ENCODE data around the gene CCNDBP1. TPM values are rescaled to one million over a fixed set of nuclear protein-coding genes. Genes with fewer than 3 reads are reported as not detected.

The CCNDBP1 gene
- polyA plus RNA-seq, 2 of the 4 experiments (the other 2 are of a cell fraction) = 24.3 to 44.8 TPM

DNA sequence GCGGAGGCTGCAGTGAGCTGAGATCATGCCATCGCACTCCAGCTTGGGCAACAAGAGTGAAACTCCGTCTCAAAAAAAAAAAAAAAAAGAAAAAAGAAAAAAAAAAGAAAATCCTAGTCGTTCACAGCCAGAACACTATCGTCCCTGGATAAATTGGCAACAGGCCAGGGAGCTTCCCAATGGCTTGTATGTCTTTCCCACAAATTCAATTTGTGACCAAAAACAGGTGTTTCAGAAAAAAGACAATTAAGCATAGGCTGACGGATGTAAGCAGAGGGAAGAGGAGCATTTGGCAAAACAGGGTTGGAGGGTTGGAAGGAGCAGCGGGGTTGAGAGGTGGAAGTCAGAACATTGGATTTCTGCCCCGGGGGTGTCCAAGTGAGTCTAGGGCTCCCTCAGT lies 27.1 kb downstream of the CCNDBP1 start:
- ChIA-PET POLR2A (no interaction called here), CTCF (interaction anchor here (0.7 to 5.2 kb wide), 4 partner anchors 8 to 435 kb away, joined by 3 to 31 read pairs (median 10); no protein-coding TSS in a partner anchor)
- H3K4me1 ChIP-seq = no peaks in the 10 kb centered on the region
- no peak for ATAC-seq
- TF ChIP-seq, protein P1, sequence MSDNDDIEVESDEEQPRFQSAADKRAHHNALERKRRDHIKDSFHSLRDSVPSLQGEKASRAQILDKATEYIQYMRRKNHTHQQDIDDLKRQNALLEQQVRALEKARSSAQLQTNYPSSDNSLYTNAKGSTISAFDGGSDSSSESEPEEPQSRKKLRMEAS (IDR thresholded peaks at IDR 0.05) = no peak
- TF ChIP-seq ZC3H11A (IDR thresholded peaks at IDR 0.05) (no peak), HEYL (CRISPR knock-in tag; IDR thresholded peaks at IDR 0.05) (no peak), JUN (IDR thresholded peaks at IDR 0.05) (no peak), SREBF2 (IDR thresholded peaks at IDR 0.05) (no peak), GATA3 (IDR thresholded peaks at IDR 0.05; ENCODE audit: borderline replicate concordance) (no peak), POLR2A (IDR thresholded peaks at IDR 0.05; ENCODE audit: low read length) (no peak), HOXB13 (CRISPR knock-in tag; IDR thresholded peaks at IDR 0.05; ENCODE audit: low read depth) (no peak), MAFK (IDR thresholded peaks at IDR 0.05; ENCODE audit: partially characterized antibody) (no peak), EHMT2 (IDR thresholded peaks at IDR 0.05; ENCODE audit: low read depth) (no peak), NPAS2 (CRISPR knock-in tag; IDR thresholded peaks at IDR 0.05; ENCODE audit: borderline replicate concordance) (no peak), EP300 (IDR thresholded peaks at IDR 0.05) (no peak)
- TF ChIP-seq, protein P2, sequence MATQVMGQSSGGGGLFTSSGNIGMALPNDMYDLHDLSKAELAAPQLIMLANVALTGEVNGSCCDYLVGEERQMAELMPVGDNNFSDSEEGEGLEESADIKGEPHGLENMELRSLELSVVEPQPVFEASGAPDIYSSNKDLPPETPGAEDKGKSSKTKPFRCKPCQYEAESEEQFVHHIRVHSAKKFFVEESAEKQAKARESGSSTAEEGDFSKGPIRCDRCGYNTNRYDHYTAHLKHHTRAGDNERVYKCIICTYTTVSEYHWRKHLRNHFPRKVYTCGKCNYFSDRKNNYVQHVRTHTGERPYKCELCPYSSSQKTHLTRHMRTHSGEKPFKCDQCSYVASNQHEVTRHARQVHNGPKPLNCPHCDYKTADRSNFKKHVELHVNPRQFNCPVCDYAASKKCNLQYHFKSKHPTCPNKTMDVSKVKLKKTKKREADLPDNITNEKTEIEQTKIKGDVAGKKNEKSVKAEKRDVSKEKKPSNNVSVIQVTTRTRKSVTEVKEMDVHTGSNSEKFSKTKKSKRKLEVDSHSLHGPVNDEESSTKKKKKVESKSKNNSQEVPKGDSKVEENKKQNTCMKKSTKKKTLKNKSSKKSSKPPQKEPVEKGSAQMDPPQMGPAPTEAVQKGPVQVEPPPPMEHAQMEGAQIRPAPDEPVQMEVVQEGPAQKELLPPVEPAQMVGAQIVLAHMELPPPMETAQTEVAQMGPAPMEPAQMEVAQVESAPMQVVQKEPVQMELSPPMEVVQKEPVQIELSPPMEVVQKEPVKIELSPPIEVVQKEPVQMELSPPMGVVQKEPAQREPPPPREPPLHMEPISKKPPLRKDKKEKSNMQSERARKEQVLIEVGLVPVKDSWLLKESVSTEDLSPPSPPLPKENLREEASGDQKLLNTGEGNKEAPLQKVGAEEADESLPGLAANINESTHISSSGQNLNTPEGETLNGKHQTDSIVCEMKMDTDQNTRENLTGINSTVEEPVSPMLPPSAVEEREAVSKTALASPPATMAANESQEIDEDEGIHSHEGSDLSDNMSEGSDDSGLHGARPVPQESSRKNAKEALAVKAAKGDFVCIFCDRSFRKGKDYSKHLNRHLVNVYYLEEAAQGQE (IDR thresholded peaks at IDR 0.05) = no peak
- H3K9me3 ChIP-seq = no peaks in the 10 kb centered on the region
- DNase-seq (ENCODE audit: low read depth in 1 of 2, low spot score in 1 of 2) = no peak
- no peak overlapping the region for H3K27ac ChIP-seq
- H3K4me3 ChIP-seq = no peak overlapping the region
- H3K4me2 ChIP-seq = no peak overlapping the region
- WGBS (ENCODE audit: missing lambda C conversion rate) = 72% methylated on average over 8 of the region's 8 CpGs
- no peak for FAIRE-seq

DNA sequence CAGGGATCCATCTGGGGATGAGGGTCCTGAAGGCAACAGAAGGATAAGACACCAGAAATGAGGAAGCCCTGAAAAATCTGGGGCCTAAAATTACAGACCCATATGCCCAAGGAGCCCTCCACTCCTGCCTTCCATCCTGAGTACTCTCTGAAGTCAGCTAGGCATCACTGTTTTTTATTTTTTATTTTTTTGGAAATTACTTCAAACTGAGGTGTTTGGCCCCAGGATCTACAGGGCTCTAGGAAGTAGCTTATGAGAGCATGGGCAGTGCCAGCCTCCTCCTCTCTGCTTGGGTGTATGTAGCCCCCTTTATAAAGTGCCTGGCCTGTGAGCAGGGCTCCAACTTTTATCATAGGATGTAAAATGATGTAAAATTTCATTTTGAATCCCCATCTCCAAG lies 27.7 kb downstream of the CCNDBP1 start:
- POLR2A ChIA-PET = no interaction called here
- TF ChIP-seq MAZ (IDR thresholded peaks at IDR 0.05; ENCODE audit: borderline replicate concordance, low read depth, low read length) (no peak), NFE2L2 (conservative IDR thresholded peaks at IDR 0.05; ENCODE audit: low read length) (no peak)
- TF ChIP-seq, protein P3, sequence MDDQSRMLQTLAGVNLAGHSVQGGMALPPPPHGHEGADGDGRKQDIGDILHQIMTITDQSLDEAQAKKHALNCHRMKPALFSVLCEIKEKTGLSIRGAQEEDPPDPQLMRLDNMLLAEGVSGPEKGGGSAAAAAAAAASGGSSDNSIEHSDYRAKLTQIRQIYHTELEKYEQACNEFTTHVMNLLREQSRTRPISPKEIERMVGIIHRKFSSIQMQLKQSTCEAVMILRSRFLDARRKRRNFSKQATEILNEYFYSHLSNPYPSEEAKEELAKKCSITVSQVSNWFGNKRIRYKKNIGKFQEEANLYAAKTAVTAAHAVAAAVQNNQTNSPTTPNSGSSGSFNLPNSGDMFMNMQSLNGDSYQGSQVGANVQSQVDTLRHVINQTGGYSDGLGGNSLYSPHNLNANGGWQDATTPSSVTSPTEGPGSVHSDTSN (IDR thresholded peaks at IDR 0.05) = no peak
- TF ChIP-seq, protein P2 (IDR thresholded peaks at IDR 0.05) = no peak
- no peak overlapping the region for H3K4me2 ChIP-seq
- CTCF ChIA-PET = interaction anchor here (1.2 to 5.2 kb wide), 3 partner anchors 9 to 73 kb away, joined by 3 to 31 read pairs (median 15); no protein-coding TSS in a partner anchor
- ATAC-seq = no peak
- no peak for FAIRE-seq
- no peaks in the 10 kb centered on the region for H3K9me3 ChIP-seq
- no peaks in the 10 kb centered on the region for H3K4me1 ChIP-seq
- H3K4me3 ChIP-seq = no peak overlapping the region
- DNase-seq (ENCODE audit: low read depth in 1 of 2, low spot score in 1 of 2) = no peak
- H3K27ac ChIP-seq = no peak overlapping the region
